Measurements from ENCODE around the gene ADGRG6.

The ADGRG6 gene

GRCh38 chr6:142297605-142297995 lies 4.2 kb upstream of the ADGRG6 start:
- no peak for DNase-seq (ENCODE audit: low read depth)
- H3K4me3 ChIP-seq (ENCODE audit: low read length): no peak overlapping the region
- no peak for TF ChIP-seq CTCF (conservative IDR thresholded peaks at IDR 0.05; ENCODE audit: low read length)

- DNase-seq (ENCODE audit: low read depth): peak; percentile 93
- H3K4me3 ChIP-seq (ENCODE audit: low read length): no peak overlapping the region
- no peak for TF ChIP-seq CTCF (conservative IDR thresholded peaks at IDR 0.05; ENCODE audit: low read length)
Measured at GRCh38 chr6:142297996-142298753, 3.6 kb upstream of the ADGRG6 start.

GRCh38 chr6:142300302-142300701 lies 1.5 kb upstream of the ADGRG6 start:
- no peak for TF ChIP-seq CTCF (conservative IDR thresholded peaks at IDR 0.05; ENCODE audit: low read length)
- DNase-seq (ENCODE audit: low read depth): no peak
- no peak overlapping the region for H3K4me3 ChIP-seq (ENCODE audit: low read length)

GRCh38 chr6:142300758-142301650 lies 803 bp upstream of the ADGRG6 start:
- no peak for TF ChIP-seq CTCF (conservative IDR thresholded peaks at IDR 0.05; ENCODE audit: low read length)
- H3K4me3 ChIP-seq (ENCODE audit: low read length): peak overlapping the region; percentile 70
- DNase-seq (ENCODE audit: low read depth): peak; percentile 44

GRCh38 chr6:142302421-142303175 lies 791 bp downstream of the ADGRG6 start:
- TF ChIP-seq CTCF (conservative IDR thresholded peaks at IDR 0.05; ENCODE audit: low read length): no peak
- peak overlapping the region; percentile 70 for H3K4me3 ChIP-seq (ENCODE audit: low read length)
- no peak for DNase-seq (ENCODE audit: low read depth)

- no peak for DNase-seq (ENCODE audit: low read depth)
- TF ChIP-seq CTCF (conservative IDR thresholded peaks at IDR 0.05; ENCODE audit: low read length): no peak
- no peak overlapping the region for H3K4me3 ChIP-seq (ENCODE audit: low read length)
Measured at GRCh38 chr6:142303176-142303533, 1.3 kb downstream of the ADGRG6 start.

Data from AG10803 (cell line).